OCI-LY3 (cell line): ENCODE data around the gene SLC5A1.

Experiments used
- H2AFZ ChIP-seq: fragments of 200-600, 300-600 bp; shearing (Covaris generic); 2 replicates; pipeline ENCODE4 v1.6.0; 2014; ENCODE audit warnings: antibody characterized with exemption, low read depth, low read length
- H3K27ac ChIP-seq: fragments of 200-600, 300-600 bp; sonication (generic); 2 replicates; pipeline ENCODE4 v1.5.1; 2014; ENCODE audit warnings: mild to moderate bottlenecking, low read length, moderate library complexity, mixed read lengths
- H3K27me3 ChIP-seq: fragments of 200-600, 300-600 bp; sonication (generic); 2 replicates; pipeline ENCODE4 v1.6.1; 2014; ENCODE audit warnings: low read depth, low read length, mixed read lengths
- H3K36me3 ChIP-seq: fragments of 200-600, 300-600 bp; sonication (generic); replicated peaks from 2 replicates; pipeline ENCODE3; 2014; ENCODE audit warnings: low read depth, low read length, mixed read lengths
- H3K4me1 ChIP-seq: fragments of 300-600, 200-600 bp; sonication (generic); 2 replicates; pipeline ENCODE4 v1.6.1; 2014; ENCODE audit warnings: low read length, mixed read lengths
- H3K4me2 ChIP-seq: fragments of 200-600, 300-600 bp; sonication (generic); 2 replicates; pipeline ENCODE4 v1.6.1; 2014; ENCODE audit warnings: low read length, mixed read lengths
- H3K4me3 ChIP-seq: fragments of 300-600, 200-600 bp; sonication (generic); 2 replicates; pipeline ENCODE4 v1.5.1; 2014; ENCODE audit warnings: antibody characterized with exemption, mild to moderate bottlenecking, low read length, moderate library complexity
- H3K79me2 ChIP-seq: fragments of 300-600, 200-600 bp; shearing (Covaris generic); 2 replicates; pipeline ENCODE4 v1.6.1; 2014; ENCODE audit warnings: mild to moderate bottlenecking, low read length, mixed read lengths
- H3K9ac ChIP-seq: fragments of 300-600, 200-600 bp; shearing (Covaris generic); 2 replicates; pipeline ENCODE4 v1.6.0; 2014; ENCODE audit warnings: mild to moderate bottlenecking, low read length, moderate library complexity
- H3K9me3 ChIP-seq: fragments of 200-600, 300-600 bp; shearing (Covaris generic); 2 replicates; pipeline ENCODE4 v1.6.1; 2014; ENCODE audit warnings: low read length, mixed read lengths; ENCODE audit not compliant: insufficient read depth
- H4K20me1 ChIP-seq: fragments of 200-600, 300-600 bp; sonication (generic); 2 replicates; pipeline ENCODE4 v1.6.1; 2016; ENCODE audit warnings: low read length, mixed read lengths; ENCODE audit not compliant: insufficient read depth
- CTCF ChIP-seq: fragments of 200-600, 300-600 bp; sonication (generic); IDR thresholded peaks from 2 replicates; pipeline ENCODE4 v1.5.1; 2014; ENCODE audit warnings: antibody characterized with exemption, low read length, low read depth
- EZH2phosphoT487 ChIP-seq: fragments of 200-600 bp; shearing (Covaris generic); IDR thresholded peaks from 2 replicates; pipeline ENCODE4 v1.6.1; 2018; ENCODE audit warnings: antibody characterized with exemption, mixed run types, low read depth

The SLC5A1 gene

GRCh38 chr22:32077151-32077550 lies 34.1 kb downstream of the SLC5A1 start:
- Histone ChIP-seq H3K4me3 (no peak overlapping the region), H4K20me1 (no peaks in the 10 kb centered on the region), H3K9ac (no peak overlapping the region), H2AFZ (no peak overlapping the region), H3K9me3 (no peaks in the 10 kb centered on the region), H3K4me2 (no peak overlapping the region), H3K27me3 (peaks cover 47% of the 10 kb centered on the region), H3K27ac (no peak overlapping the region), H3K4me1 (no peaks in the 10 kb centered on the region), H3K36me3 (no peaks in the 10 kb centered on the region), H3K79me2 (no peaks in the 10 kb centered on the region)
- TF ChIP-seq CTCF, result no peak
- no peak for TF ChIP-seq EZH2phosphoT487

GRCh38 chr22:32079130-32080089 lies 36.3 kb downstream of the SLC5A1 start:
- Histone ChIP-seq H2AFZ (no peak overlapping the region), H3K9me3 (no peaks in the 10 kb centered on the region), H3K79me2 (no peaks in the 10 kb centered on the region), H3K4me1 (no peaks in the 10 kb centered on the region), H4K20me1 (no peaks in the 10 kb centered on the region), H3K9ac (no peak overlapping the region), H3K27ac (no peak overlapping the region), H3K4me2 (no peak overlapping the region), H3K27me3 (peaks cover 32% of the 10 kb centered on the region), H3K36me3 (no peaks in the 10 kb centered on the region), H3K4me3 (no peak overlapping the region)
- no peak for TF ChIP-seq CTCF
- TF ChIP-seq EZH2phosphoT487, result no peak

GRCh38 chr22:32080904-32081303 lies 37.8 kb downstream of the SLC5A1 start:
- no peaks in the 10 kb centered on the region for H3K4me1 ChIP-seq
- H3K4me3 ChIP-seq, result no peak overlapping the region
- no peak overlapping the region for H3K27ac ChIP-seq
- H2AFZ ChIP-seq, result no peak overlapping the region
- H3K36me3 ChIP-seq, result no peaks in the 10 kb centered on the region
- TF ChIP-seq EZH2phosphoT487 (no peak), CTCF (peak; percentile 75)
- no peak overlapping the region for H3K4me2 ChIP-seq
- peaks cover 18% of the 10 kb centered on the region for H3K27me3 ChIP-seq
- no peaks in the 10 kb centered on the region for H4K20me1 ChIP-seq
- no peaks in the 10 kb centered on the region for H3K79me2 ChIP-seq
- H3K9me3 ChIP-seq, result no peaks in the 10 kb centered on the region
- H3K9ac ChIP-seq, result no peak overlapping the region

- no peak overlapping the region for H3K27ac ChIP-seq
- TF ChIP-seq CTCF, result no peak
- no peak for TF ChIP-seq EZH2phosphoT487
- H3K4me3 ChIP-seq, result no peak overlapping the region
- no peaks in the 10 kb centered on the region for H3K4me1 ChIP-seq
- no peaks in the 10 kb centered on the region for H4K20me1 ChIP-seq
- H3K36me3 ChIP-seq, result no peaks in the 10 kb centered on the region
- no peak overlapping the region for H3K9ac ChIP-seq
- H3K4me2 ChIP-seq, result no peak overlapping the region
- no peaks in the 10 kb centered on the region for H3K9me3 ChIP-seq
- H2AFZ ChIP-seq, result no peak overlapping the region
- H3K27me3 ChIP-seq, result peaks cover 13% of the 10 kb centered on the region
- no peaks in the 10 kb centered on the region for H3K79me2 ChIP-seq
These were observed 39.3 kb downstream of the SLC5A1 start for GRCh38 chr22:32082331-32082730.
